ENCODE measurements around the gene ADAMTS17.
A peak's percentile ranks its signal among the peaks of the same experiment; 100 is the strongest.

The ADAMTS17 gene

GRCh38 chr15:100338971-100339444, 2.8 kb downstream of the ADAMTS17 start:
- DNase-seq, result peak; percentile 61
- TF ChIP-seq CTCF (IDR thresholded peaks at IDR 0.05), result peak; percentile 79
- Mint-ChIP-seq H3K36me3 (ENCODE audit: low read depth) (no peaks in the 10 kb centered on the region), H3K4me1 (peaks cover 41% of the 10 kb centered on the region), H3K9me3 (no peaks in the 10 kb centered on the region), H3K27me3 (ENCODE audit: low read depth, poor library complexity) (peaks cover 59% of the 10 kb centered on the region), H3K27ac (no peak overlapping the region), H3K4me3 (peak overlapping the region; percentile 67)

- no peak for TF ChIP-seq CTCF (IDR thresholded peaks at IDR 0.05)
- Mint-ChIP-seq H3K4me1 (peaks cover 48% of the 10 kb centered on the region), H3K36me3 (ENCODE audit: low read depth) (no peaks in the 10 kb centered on the region), H3K9me3 (no peaks in the 10 kb centered on the region), H3K4me3 (no peak overlapping the region), H3K27me3 (ENCODE audit: low read depth, poor library complexity) (peaks cover 56% of the 10 kb centered on the region), H3K27ac (no peak overlapping the region)
- no peak for DNase-seq
Observed at GRCh38 chr15:100338247-100338646, 3.5 kb downstream of the ADAMTS17 start.

DNA sequence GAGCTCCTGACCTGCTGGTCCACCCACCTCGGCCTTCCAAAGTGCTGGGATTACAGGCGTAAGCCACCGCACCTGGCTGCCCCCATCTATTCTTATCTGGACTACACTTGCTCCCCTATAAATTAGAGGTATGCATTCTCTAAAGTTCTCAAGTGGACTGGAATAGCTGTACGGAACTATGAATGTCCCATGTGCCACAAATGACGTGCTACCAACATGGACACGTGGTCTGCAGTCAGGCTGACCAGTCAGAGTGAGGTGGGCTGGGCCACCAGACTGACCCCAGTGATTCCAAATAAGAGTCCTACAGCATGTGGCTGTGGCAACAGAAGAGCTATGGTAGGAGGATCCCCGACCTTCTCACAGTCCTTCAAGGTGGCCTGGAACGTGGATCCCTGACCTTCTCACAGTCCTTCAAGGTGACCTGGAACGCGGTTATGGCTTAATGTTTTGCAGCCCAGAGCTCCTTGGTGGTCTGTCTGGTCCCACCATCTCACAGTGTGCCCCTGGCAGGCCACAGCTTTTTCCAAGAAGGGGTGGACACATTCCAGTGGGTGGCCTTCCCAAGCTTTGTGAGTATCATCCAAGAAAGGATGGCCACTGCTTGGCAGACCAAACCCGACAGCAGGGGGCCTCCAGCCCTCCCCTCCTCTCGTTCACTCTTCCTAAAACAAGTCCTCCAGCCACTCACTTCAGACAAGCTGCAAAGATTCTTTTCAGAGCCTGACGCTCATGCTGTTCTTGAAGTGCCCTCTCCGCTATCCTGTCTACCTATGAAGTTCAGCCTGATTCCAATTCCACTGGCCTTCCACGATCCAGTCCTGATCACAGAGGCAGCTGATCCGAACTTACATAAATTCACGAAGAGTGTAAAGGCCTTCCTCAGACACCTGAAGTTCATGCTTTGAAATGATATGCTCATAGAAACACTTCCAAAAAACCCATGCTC, 4.4 kb downstream of the ADAMTS17 start:
- DNase-seq, result no peak
- H3K36me3 Mint-ChIP-seq (ENCODE audit: low read depth), result no peaks in the 10 kb centered on the region
- TF ChIP-seq CTCF (IDR thresholded peaks at IDR 0.05), result no peak
- H3K27ac Mint-ChIP-seq, result no peak overlapping the region
- peaks cover 48% of the 10 kb centered on the region for H3K27me3 Mint-ChIP-seq (ENCODE audit: low read depth, poor library complexity)
- peaks cover 56% of the 10 kb centered on the region for H3K4me1 Mint-ChIP-seq
- no peak overlapping the region for H3K4me3 Mint-ChIP-seq
- no peaks in the 10 kb centered on the region for H3K9me3 Mint-ChIP-seq

DNA sequence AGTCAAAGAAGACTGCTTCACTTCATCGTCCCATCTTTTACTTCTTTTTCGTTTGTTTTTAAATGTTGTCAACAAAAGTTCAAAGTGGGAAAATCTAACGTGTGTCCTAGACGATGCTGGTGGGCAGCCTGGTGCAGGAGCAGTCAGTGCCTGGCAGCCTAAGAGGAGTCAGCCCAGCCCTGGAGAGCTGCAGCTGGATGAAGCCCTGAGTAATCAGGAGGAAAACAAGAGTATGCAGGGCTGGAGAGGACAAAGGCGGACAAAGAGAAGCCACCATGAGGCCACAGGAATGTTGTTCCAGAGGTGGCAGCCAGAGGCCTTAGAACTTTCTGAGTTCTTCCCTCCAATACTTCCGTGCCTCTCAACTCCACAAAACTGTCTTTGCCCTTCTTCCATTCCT, 5.7 kb downstream of the ADAMTS17 start:
- H3K27ac Mint-ChIP-seq, result no peak overlapping the region
- no peak overlapping the region for H3K4me3 Mint-ChIP-seq
- no peak for TF ChIP-seq CTCF (IDR thresholded peaks at IDR 0.05)
- H3K27me3 Mint-ChIP-seq (ENCODE audit: low read depth, poor library complexity), result peaks cover 44% of the 10 kb centered on the region
- no peaks in the 10 kb centered on the region for H3K9me3 Mint-ChIP-seq
- peaks cover 66% of the 10 kb centered on the region for H3K4me1 Mint-ChIP-seq
- DNase-seq, result no peak
- no peaks in the 10 kb centered on the region for H3K36me3 Mint-ChIP-seq (ENCODE audit: low read depth)

DNA sequence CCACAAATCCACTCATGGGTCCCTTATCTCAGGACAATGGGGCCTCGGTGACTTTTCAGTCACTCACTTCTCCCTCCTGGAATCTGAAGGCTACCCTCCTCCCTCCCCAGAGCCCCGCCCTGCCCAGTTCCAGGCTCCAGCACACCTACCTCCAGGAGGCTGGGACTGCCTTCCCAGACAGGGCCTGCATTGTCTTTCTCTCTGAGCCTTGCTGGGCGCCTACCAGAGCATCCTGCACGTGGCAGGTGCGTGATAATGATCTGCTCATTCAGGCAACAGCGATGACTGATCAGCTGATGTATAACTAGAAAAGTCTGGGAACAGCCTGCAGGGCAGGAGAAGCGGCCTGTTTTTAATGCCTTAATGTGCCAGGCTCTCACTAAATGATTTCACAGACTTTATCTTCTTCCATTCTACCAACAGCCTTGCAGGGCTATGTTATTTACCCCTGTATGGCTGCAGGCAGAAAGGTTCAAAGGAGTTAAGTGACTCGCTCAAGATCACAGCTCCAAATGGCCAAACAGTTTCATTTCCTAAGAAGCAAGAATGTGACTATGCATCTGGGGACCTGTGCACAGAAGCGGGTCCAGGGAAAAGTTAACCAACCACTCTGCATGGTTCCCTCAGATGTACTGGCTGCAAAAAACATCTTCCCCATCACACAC, 6.3 kb downstream of the ADAMTS17 start:
- TF ChIP-seq CTCF (IDR thresholded peaks at IDR 0.05), result no peak
- no peaks in the 10 kb centered on the region for H3K36me3 Mint-ChIP-seq (ENCODE audit: low read depth)
- H3K9me3 Mint-ChIP-seq, result no peaks in the 10 kb centered on the region
- peaks cover 41% of the 10 kb centered on the region for H3K27me3 Mint-ChIP-seq (ENCODE audit: low read depth, poor library complexity)
- H3K27ac Mint-ChIP-seq, result no peak overlapping the region
- no peak for DNase-seq
- peaks cover 70% of the 10 kb centered on the region for H3K4me1 Mint-ChIP-seq
- no peak overlapping the region for H3K4me3 Mint-ChIP-seq
